GM23338 (cell line): ENCODE measurements around the gene MEGF11. TPM values are rescaled to one million over a fixed set of nuclear protein-coding genes. Genes with fewer than 3 reads are reported as not detected.

Experiments used
- ATAC-seq: fragments of 200-7000 bp; cut with Tn5 transposase; 3 replicates; pipeline ENCODE4 v1.9.1; 2020
- DNase-seq: peaks from one replicate; pipeline ENCODE4 v3.0.0-alpha.2; 2015; ENCODE audit warnings: low spot score
- H2AFZ ChIP-seq: fragments of 200-600 bp; sonication (generic); 2 replicates; pipeline ENCODE4 v1.8.0; 2016; ENCODE audit warnings: antibody characterized with exemption, mild to moderate bottlenecking, moderate library complexity
- H3F3A ChIP-seq: fragments of 200-600 bp; sonication (generic); replicated peaks from 2 replicates; pipeline ENCODE4 v1.8.0; 2017; ENCODE audit warnings: antibody characterized with exemption, mixed run types, low read depth
- H3K27ac ChIP-seq: fragments of 200-600 bp; sonication (generic); 2 replicates; pipeline ENCODE4 v1.6.1; 2016; ENCODE audit warnings: low read depth
- H3K27me3 ChIP-seq: fragments of 200-600 bp; sonication (generic); 2 replicates; pipeline ENCODE4 v1.8.0; 2016; ENCODE audit warnings: mild to moderate bottlenecking, mixed run types, moderate library complexity; ENCODE audit not compliant: insufficient read depth
- H3K36me3 ChIP-seq: fragments of 200-600 bp; sonication (generic); 2 replicates; pipeline ENCODE4 v1.8.0; 2016; ENCODE audit warnings: mild to moderate bottlenecking; ENCODE audit not compliant: insufficient read depth
- H3K4me1 ChIP-seq: fragments of 200-600 bp; sonication (generic); 2 replicates; pipeline ENCODE4 v1.8.0; 2016; ENCODE audit warnings: mild to moderate bottlenecking, moderate library complexity; ENCODE audit not compliant: insufficient read depth
- H3K4me2 ChIP-seq: fragments of 200-600 bp; sonication (generic); 2 replicates; pipeline ENCODE4 v1.7.1; 2017; ENCODE audit warnings: mixed run types
- H3K4me3 ChIP-seq: fragments of 200-600 bp; sonication (generic); 2 replicates; pipeline ENCODE4 v1.6.1; 2016; ENCODE audit warnings: mixed run types
- H3K79me2 ChIP-seq: fragments of 200-600 bp; sonication (generic); replicated peaks from 2 replicates; pipeline ENCODE4 v1.8.0; 2017; ENCODE audit warnings: mild to moderate bottlenecking; ENCODE audit not compliant: insufficient read depth
- H3K9me2 ChIP-seq: fragments of 200-600 bp; sonication (generic); 2 replicates; pipeline ENCODE4 v1.8.0; 2017; ENCODE audit not compliant: insufficient read depth
- H4K20me1 ChIP-seq: fragments of 200-600 bp; sonication (generic); replicated peaks from 2 replicates; pipeline ENCODE4 v1.8.0; 2017; ENCODE audit warnings: mild to moderate bottlenecking; ENCODE audit not compliant: insufficient read depth
- H3K27ac Mint-ChIP-seq: 2 replicates; pipeline ENCODE4 v1.8.0; 2020; ENCODE audit warnings: inconsistent platforms, mild to moderate bottlenecking, moderate library complexity, mixed read lengths
- H3K27me3 Mint-ChIP-seq: 3 replicates; pipeline ENCODE4 v1.8.0; 2022; ENCODE audit warnings: low read depth, mild to moderate bottlenecking, moderate library complexity, mixed read lengths, inconsistent platforms; ENCODE audit not compliant: insufficient read depth, poor library complexity
- H3K36me3 Mint-ChIP-seq: 3 replicates; pipeline ENCODE4 v1.8.0; 2021; ENCODE audit warnings: low read depth, mild to moderate bottlenecking, inconsistent platforms, moderate library complexity, mixed read lengths
- H3K4me1 Mint-ChIP-seq: 3 replicates; pipeline ENCODE4 v1.8.0; 2020; ENCODE audit warnings: mild to moderate bottlenecking, inconsistent platforms, mixed read lengths
- H3K4me3 Mint-ChIP-seq: 3 replicates; pipeline ENCODE4 v1.8.0; 2021; ENCODE audit warnings: moderate library complexity, mild to moderate bottlenecking, inconsistent platforms, mixed read lengths
- H3K9me3 Mint-ChIP-seq: 3 replicates; pipeline ENCODE4 v1.8.0; 2020; ENCODE audit warnings: moderate library complexity, mild to moderate bottlenecking, inconsistent platforms, mixed read lengths
- CREB1 ChIP-seq: fragments of 250-450 bp; sonication (Bioruptor Pico); IDR thresholded peaks from 2 replicates; pipeline ENCODE4 v1.5.0; 2020; ENCODE audit warnings: low read depth, mild to moderate bottlenecking, moderate library complexity
- CTCF ChIP-seq, 2 experiments: fragments of 200-600 bp in 1 of 2; sonication (generic) in 1 of 2; conservative IDR thresholded peaks; 2 replicates each; pipeline versions ENCODE4 v1.5.1 to v1.6.1; 2016 to 2017; ENCODE audit warnings: antibody characterized with exemption in 2 of 2, low read depth in 2 of 2, mild to moderate bottlenecking in 2 of 2, moderate library complexity in 1 of 2
- EZH2 ChIP-seq: fragments of 200-600 bp; sonication (generic); IDR thresholded peaks from one replicate; pipeline ENCODE4 v1.8.0; 2017; ENCODE audit warnings: antibody characterized with exemption, mild to moderate bottlenecking, low read depth; ENCODE audit not compliant: unreplicated experiment
- EZH2phosphoT487 ChIP-seq: fragments of 200-600 bp; sonication (generic); IDR thresholded peaks from one replicate; pipeline ENCODE4 v1.8.1; 2018; ENCODE audit warnings: antibody characterized with exemption; ENCODE audit not compliant: unreplicated experiment
- JUNB ChIP-seq: IDR thresholded peaks from one replicate; pipeline ENCODE4 v1.6.1; 2016; ENCODE audit warnings: antibody characterized with exemption; ENCODE audit not compliant: unreplicated experiment
- NANOG ChIP-seq: IDR thresholded peaks from 2 replicates; pipeline ENCODE4 v1.6.1; 2016; ENCODE audit warnings: antibody characterized with exemption, borderline replicate concordance
- POLR2AphosphoS5 ChIP-seq: IDR thresholded peaks from 2 replicates; pipeline ENCODE4 v1.6.1; 2016; ENCODE audit warnings: antibody characterized with exemption, low read depth
- REST ChIP-seq: IDR thresholded peaks from one replicate; pipeline ENCODE4 v1.6.1; 2018; ENCODE audit warnings: antibody characterized with exemption; ENCODE audit not compliant: unreplicated experiment
- STAT1 ChIP-seq: IDR thresholded peaks from one replicate; pipeline ENCODE4 v1.6.1; 2016; ENCODE audit warnings: antibody characterized with exemption; ENCODE audit not compliant: unreplicated experiment
- ZNF114 ChIP-seq: fragments of 250-450 bp; sonication (Bioruptor Pico); IDR thresholded peaks from 2 replicates; pipeline ENCODE4 v1.5.0; 2020; ENCODE audit warnings: mild to moderate bottlenecking, moderate library complexity
- ZNF331 ChIP-seq: fragments of 250-450 bp; sonication (Bioruptor Pico); IDR thresholded peaks from 2 replicates; pipeline ENCODE4 v1.5.0; 2020; ENCODE audit warnings: low read depth, mild to moderate bottlenecking, moderate library complexity
- ZNF462 ChIP-seq: fragments of 250-450 bp; sonication (Bioruptor Pico); IDR thresholded peaks from 2 replicates; pipeline ENCODE4 v1.5.0; 2020; ENCODE audit warnings: mild to moderate bottlenecking, moderate library complexity
- polyA plus RNA-seq: library from polyadenylated mRNA; unstranded; fragments of >200 nt; fragmentation: Nextera tagmentation; extraction: Ambion mirVana; gene quantifications from 2 replicates; pipeline ENCODE4 v1.2.1, GENCODE V29; 2016
- total RNA-seq: library from RNA; depleted of rRNA; stranded (reverse); fragments of >200 nt; shearing (Covaris generic); gene quantifications from 2 replicates; pipeline ENCODE4 v1.2.3, GENCODE V29; 2014

The MEGF11 gene
- total and polyA plus RNA-seq, 2 experiments from 2014 or later, result 1.3 to 1.9 TPM

GRCh38 chr15:66035901-66036300 lies 217.6 kb downstream of the MEGF11 start:
- peaks cover 3% of the 10 kb centered on the region; the same call in 1 of the 2 replicates for H3K36me3 ChIP-seq
- no peak overlapping the region for H3K4me2 ChIP-seq
- peaks cover 31% of the 10 kb centered on the region for H3K4me1 ChIP-seq
- peaks cover 28% of the 10 kb centered on the region for H3K36me3 Mint-ChIP-seq
- H3K27ac ChIP-seq, result no peak overlapping the region
- peaks cover 33% of the 10 kb centered on the region for H3K9me3 Mint-ChIP-seq
- TF ChIP-seq ZNF114 (no peak), NANOG (no peak), EZH2phosphoT487 (no peak), STAT1 (no peak), EZH2 (no peak)
- no peak overlapping the region for H3K4me3 Mint-ChIP-seq
- peaks cover 36% of the 10 kb centered on the region for H3K4me1 Mint-ChIP-seq
- no peak for ATAC-seq
- H3K4me3 ChIP-seq, result no peak overlapping the region
- H3K27me3 ChIP-seq, result no peaks in the 10 kb centered on the region
- H2AFZ ChIP-seq, result no peak overlapping the region
- no peak overlapping the region for H3K27ac Mint-ChIP-seq
- no peak for DNase-seq
- H3F3A ChIP-seq, result peaks cover 7% of the 10 kb centered on the region; the same call in 1 of the 2 replicates
- H3K9me2 ChIP-seq, result no peaks in the 10 kb centered on the region
- H3K27me3 Mint-ChIP-seq, result peaks cover 1% of the 10 kb centered on the region
- no peaks in the 10 kb centered on the region for H3K79me2 ChIP-seq
- no peaks in the 10 kb centered on the region for H4K20me1 ChIP-seq

- no peak overlapping the region for H3K27ac Mint-ChIP-seq
- Histone ChIP-seq H3K4me2 (no peak overlapping the region), H3K9me2 (no peaks in the 10 kb centered on the region), H3F3A (no peaks in the 10 kb centered on the region), H3K79me2 (no peaks in the 10 kb centered on the region), H3K36me3 (peaks cover 3% of the 10 kb centered on the region; the same call in 1 of the 2 replicates), H3K4me1 (peaks cover 18% of the 10 kb centered on the region), H4K20me1 (no peaks in the 10 kb centered on the region), H3K27ac (no peak overlapping the region), H2AFZ (no peak overlapping the region), H3K4me3 (no peak overlapping the region), H3K27me3 (no peaks in the 10 kb centered on the region)
- no peak overlapping the region for H3K4me3 Mint-ChIP-seq
- H3K36me3 Mint-ChIP-seq, result peaks cover 28% of the 10 kb centered on the region
- no peak for DNase-seq
- peaks cover 1% of the 10 kb centered on the region for H3K27me3 Mint-ChIP-seq
- ATAC-seq, result no peak
- H3K4me1 Mint-ChIP-seq, result peaks cover 28% of the 10 kb centered on the region
- peaks cover 33% of the 10 kb centered on the region for H3K9me3 Mint-ChIP-seq
- TF ChIP-seq CTCF (conservative IDR thresholded peaks at IDR 0.05; ENCODE audit: low read depth in 2 of 2) (no peak), ZNF462 (CRISPR knock-in tag) (no peak), POLR2AphosphoS5 (no peak), ZNF331 (CRISPR knock-in tag) (no peak), JUNB (no peak), REST (no peak), CREB1 (CRISPR knock-in tag) (no peak), EZH2phosphoT487 (no peak), EZH2 (no peak)
Measured at GRCh38 chr15:66033143-66033542, 220.4 kb downstream of the MEGF11 start.
